Upper lobe of right lung (tissue), 1 donor: ENCODE results near the gene LRRC10B. TPM values are rescaled to one million over a fixed set of nuclear protein-coding genes. Genes with fewer than 3 reads are reported as not detected.

Experiments
- ATAC-seq: fragments of 200-7000 bp; cut with Tn5 transposase; one replicate; pipeline ENCODE4 v1.9.1; 2020; ENCODE audit warnings: mild to moderate bottlenecking, moderate library complexity
- DNase-seq: peaks from one replicate; pipeline ENCODE4 v3.0.0-alpha.2; 2020
- H3K27ac ChIP-seq: fragments of 200-600 bp; one replicate; pipeline ENCODE4 v1.8.0; 2022
- H3K27me3 ChIP-seq: fragments of 200-600 bp; one replicate; pipeline ENCODE4 v1.8.0; 2022; ENCODE audit warnings: mild to moderate bottlenecking
- H3K36me3 ChIP-seq: fragments of 200-600 bp; one replicate; pipeline ENCODE4 v1.8.0; 2022
- H3K4me1 ChIP-seq: fragments of 200-600 bp; one replicate; pipeline ENCODE4 v1.8.0; 2022
- H3K4me3 ChIP-seq: fragments of 200-600 bp; one replicate; pipeline ENCODE4 v1.8.0; 2022; ENCODE audit warnings: mild to moderate bottlenecking
- H3K9me3 ChIP-seq: fragments of 200-600 bp; one replicate; pipeline ENCODE4 v1.8.0; 2022
- intact Hi-C: fragments of 100-400 bp; cut with DNase I; formaldehyde crosslinking; loops from one replicate; pipeline ENCODE4 v1.11.0; 2022
- total RNA-seq: library from RNA; stranded (reverse); fragmentation: NEBNext Ultra II Directional; extraction: Animal tissue kit (Norgen Biotek cat#: 25700); gene quantifications from one replicate; pipeline ENCODE4 v1.2.1, GENCODE V29; 2021
- TF ChIP-seq, protein P1 (sequence below): fragments of 200-600 bp; IDR thresholded peaks from one replicate; pipeline ENCODE4 v1.8.0; 2022; ENCODE audit warnings: antibody characterized with exemption
- donor health status: DM: no; HTN: yes; CAD: no; lungs with severe emphysema.

LRRC10B gene
- total RNA-seq, 1 donor from 2014 or later, result 0.29 TPM

- Histone ChIP-seq H3K4me3 (no peak overlapping the region), H3K36me3 (no peaks in the 10 kb centered on the region), H3K9me3 (no peaks in the 10 kb centered on the region), H3K27me3 (peaks cover 27% of the 10 kb centered on the region), H3K4me1 (no peaks in the 10 kb centered on the region), H3K27ac (no peak overlapping the region)
- TF ChIP-seq, protein P1, sequence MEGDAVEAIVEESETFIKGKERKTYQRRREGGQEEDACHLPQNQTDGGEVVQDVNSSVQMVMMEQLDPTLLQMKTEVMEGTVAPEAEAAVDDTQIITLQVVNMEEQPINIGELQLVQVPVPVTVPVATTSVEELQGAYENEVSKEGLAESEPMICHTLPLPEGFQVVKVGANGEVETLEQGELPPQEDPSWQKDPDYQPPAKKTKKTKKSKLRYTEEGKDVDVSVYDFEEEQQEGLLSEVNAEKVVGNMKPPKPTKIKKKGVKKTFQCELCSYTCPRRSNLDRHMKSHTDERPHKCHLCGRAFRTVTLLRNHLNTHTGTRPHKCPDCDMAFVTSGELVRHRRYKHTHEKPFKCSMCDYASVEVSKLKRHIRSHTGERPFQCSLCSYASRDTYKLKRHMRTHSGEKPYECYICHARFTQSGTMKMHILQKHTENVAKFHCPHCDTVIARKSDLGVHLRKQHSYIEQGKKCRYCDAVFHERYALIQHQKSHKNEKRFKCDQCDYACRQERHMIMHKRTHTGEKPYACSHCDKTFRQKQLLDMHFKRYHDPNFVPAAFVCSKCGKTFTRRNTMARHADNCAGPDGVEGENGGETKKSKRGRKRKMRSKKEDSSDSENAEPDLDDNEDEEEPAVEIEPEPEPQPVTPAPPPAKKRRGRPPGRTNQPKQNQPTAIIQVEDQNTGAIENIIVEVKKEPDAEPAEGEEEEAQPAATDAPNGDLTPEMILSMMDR, result no peak
- DNase-seq (no peak), ATAC-seq (peak; percentile 25)
- intact Hi-C loops, result no loop called here
Measured at GRCh38 chr11:61552108-61552635, 43.6 kb downstream of the LRRC10B start.

DNA sequence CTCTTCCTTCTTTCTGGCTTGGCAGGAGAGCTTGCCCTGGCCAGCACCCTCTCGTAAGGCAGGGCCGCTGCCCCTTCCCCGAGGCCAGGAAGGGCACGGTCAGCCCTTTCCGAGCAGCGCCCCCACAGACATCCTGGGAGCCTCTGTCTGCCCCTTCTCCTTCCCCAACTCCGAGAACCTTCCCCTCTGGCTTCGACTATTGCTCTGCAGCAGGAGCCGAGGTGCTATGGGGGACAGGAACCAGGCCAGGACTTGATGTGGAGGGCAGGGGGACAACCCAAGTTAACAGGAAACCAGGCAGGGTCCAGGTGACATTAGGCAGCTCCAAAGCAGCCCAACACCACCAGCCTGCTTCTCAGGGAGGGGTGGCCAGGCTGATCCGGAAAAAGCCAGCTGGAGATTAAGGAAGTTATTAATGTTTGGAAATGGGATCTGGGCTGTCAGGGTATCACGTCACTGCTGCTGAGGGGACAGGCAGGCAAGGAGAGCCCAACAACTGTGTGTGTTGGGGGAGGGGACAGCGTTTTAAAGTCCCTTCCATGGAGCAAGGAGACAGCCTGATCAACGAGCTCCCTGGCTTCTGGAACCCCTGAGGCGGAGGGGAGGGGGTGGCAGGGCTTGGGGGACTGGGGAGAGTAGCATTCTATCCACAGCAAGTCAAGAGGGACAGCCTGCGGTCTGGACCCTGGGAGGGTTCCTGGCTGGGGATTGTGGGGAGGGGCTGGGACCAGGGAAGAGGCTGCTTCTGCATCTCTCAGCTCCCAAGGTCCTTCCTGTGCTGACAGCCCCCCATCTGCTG lies 45.0 kb downstream of the LRRC10B start:
- Histone ChIP-seq H3K9me3 (no peaks in the 10 kb centered on the region), H3K4me3 (no peak overlapping the region), H3K4me1 (no peaks in the 10 kb centered on the region), H3K27me3 (peaks cover 34% of the 10 kb centered on the region), H3K36me3 (no peaks in the 10 kb centered on the region), H3K27ac (no peak overlapping the region)
- ATAC-seq (no peak), DNase-seq (no peak)
- TF ChIP-seq, protein P1, result no peak
- intact Hi-C loops, result no loop called here

GRCh38 chr11:61554172-61554988 lies 45.8 kb downstream of the LRRC10B start:
- Histone ChIP-seq H3K27me3 (peaks cover 34% of the 10 kb centered on the region), H3K36me3 (no peaks in the 10 kb centered on the region), H3K9me3 (no peaks in the 10 kb centered on the region), H3K4me3 (no peak overlapping the region), H3K27ac (no peak overlapping the region), H3K4me1 (no peaks in the 10 kb centered on the region)
- ATAC-seq, result no peak
- DNase-seq, result no peak
- intact Hi-C loops, result no loop called here
- TF ChIP-seq, protein P1, result no peak

- H3K9me3 ChIP-seq, result no peaks in the 10 kb centered on the region
- intact Hi-C loops, result no loop called here
- no peak overlapping the region for H3K27ac ChIP-seq
- H3K27me3 ChIP-seq, result peaks cover 42% of the 10 kb centered on the region
- no peaks in the 10 kb centered on the region for H3K36me3 ChIP-seq
- H3K4me3 ChIP-seq, result no peak overlapping the region
- no peaks in the 10 kb centered on the region for H3K4me1 ChIP-seq
- DNase-seq (no peak), ATAC-seq (no peak)
- TF ChIP-seq, protein P1, result peak; percentile 14
Measured at GRCh38 chr11:61555051-61555969, 46.8 kb downstream of the LRRC10B start.

- no peak for ATAC-seq
- Histone ChIP-seq H3K9me3 (no peaks in the 10 kb centered on the region), H3K4me3 (no peak overlapping the region), H3K27me3 (peaks cover 42% of the 10 kb centered on the region), H3K27ac (no peak overlapping the region), H3K4me1 (no peaks in the 10 kb centered on the region), H3K36me3 (no peaks in the 10 kb centered on the region)
- DNase-seq, result no peak
- TF ChIP-seq, protein P1, result no peak
- intact Hi-C loops, result no loop called here
Measured at GRCh38 chr11:61555978-61556377, 47.4 kb downstream of the LRRC10B start.
